HepG2 (cell line): ENCODE results near the gene BCLAF1. TPM values are rescaled to one million over a fixed set of nuclear protein-coding genes. Genes with fewer than 3 reads are reported as not detected.
A peak's percentile ranks its signal among the peaks of the same experiment; 100 is the strongest.

Experiments used
- AFF4 ChIP-seq: sonication (generic); formaldehyde crosslinking; IDR thresholded peaks from 2 replicates; pipeline ENCODE4 v1.4.0; 2020; ENCODE audit warnings: missing genetic modification reagents
- AHR ChIP-seq: IDR thresholded peaks from 2 replicates; pipeline ENCODE4 v1.6.1; 2018; ENCODE audit warnings: missing genetic modification reagents, missing compliant biosample characterization
- DRAP1 ChIP-seq: IDR thresholded peaks from 2 replicates; pipeline ENCODE4 v1.6.1; 2016; ENCODE audit warnings: missing genetic modification reagents, missing compliant biosample characterization
- EHMT2 ChIP-seq: fragments of 200-600 bp; sonication (generic); IDR thresholded peaks from 2 replicates; pipeline ENCODE4 v1.7.0; 2017; ENCODE audit warnings: antibody characterized with exemption, low read depth, low read length, borderline replicate concordance
- FOXM1 ChIP-seq: sonication (generic); formaldehyde crosslinking; IDR thresholded peaks from 2 replicates; pipeline ENCODE4 v1.5.0; 2020; ENCODE audit warnings: missing genetic modification reagents
- FOXO1 ChIP-seq: sonication (generic); formaldehyde crosslinking; IDR thresholded peaks from 2 replicates; pipeline ENCODE4 v1.4.0; 2020; ENCODE audit warnings: missing genetic modification reagents
- HINFP ChIP-seq: sonication (generic); formaldehyde crosslinking; IDR thresholded peaks from 2 replicates; pipeline ENCODE4 v1.4.0; 2020; ENCODE audit warnings: low read depth, mild to moderate bottlenecking, missing genetic modification reagents
- HNF4G ChIP-seq, 2 experiments: sonication (generic) in 1 of 2; formaldehyde crosslinking in 1 of 2; IDR thresholded peaks; 2 replicates each; pipeline versions ENCODE4 v1.4.0 to v1.6.1; 2011 to 2020; ENCODE audit warnings: borderline replicate concordance in 2 of 2, low read depth in 2 of 2, mild to moderate bottlenecking in 2 of 2, low read length in 1 of 2, missing genetic modification reagents in 1 of 2, moderate library complexity in 1 of 2
- HNRNPUL1 ChIP-seq: fragments of 200-400 bp; formaldehyde crosslinking; IDR thresholded peaks from 2 replicates; pipeline ENCODE4 v1.6.1; 2017; ENCODE audit warnings: low read depth, mild to moderate bottlenecking, low read length, moderate library complexity
- MED1 ChIP-seq: sonication (generic); formaldehyde crosslinking; IDR thresholded peaks from 2 replicates; pipeline ENCODE4 v1.4.0; 2020; ENCODE audit warnings: missing genetic modification reagents
- NFE2L2 ChIP-seq: fragments of 150-350 bp; IDR thresholded peaks from 2 replicates; pipeline ENCODE4 v1.6.1; 2014; ENCODE audit warnings: low read length
- NFRKB ChIP-seq: fragments of 450-650 bp; IDR thresholded peaks from 2 replicates; pipeline ENCODE4 v1.6.1; 2017
- SP4 ChIP-seq: sonication (generic); formaldehyde crosslinking; IDR thresholded peaks from 2 replicates; pipeline ENCODE4 v1.8.1; 2023; ENCODE audit warnings: mild to moderate bottlenecking, missing genetic modification reagents
- TCF12 ChIP-seq, 2 experiments: fragments of 450-650 bp in 1 of 2; sonication (generic) in 1 of 2; formaldehyde crosslinking in 1 of 2; IDR thresholded peaks; 2 replicates each; pipeline versions ENCODE4 v1.6.1 to v1.8.0; 2017 to 2022; ENCODE audit warnings: antibody characterized with exemption in 1 of 2, mild to moderate bottlenecking in 1 of 2, missing genetic modification reagents in 1 of 2, moderate library complexity in 1 of 2
- TGIF2 ChIP-seq: IDR thresholded peaks from 2 replicates; pipeline ENCODE4 v1.6.1; 2016; ENCODE audit warnings: control low read depth, missing compliant biosample characterization
- TRAFD1 ChIP-seq: sonication (generic); formaldehyde crosslinking; IDR thresholded peaks from 2 replicates; pipeline ENCODE4 v1.5.1; 2020; ENCODE audit warnings: missing genetic modification reagents, mild to moderate bottlenecking, borderline replicate concordance
- YEATS2 ChIP-seq: sonication (generic); formaldehyde crosslinking; IDR thresholded peaks from 2 replicates; pipeline ENCODE4 v1.4.0; 2020; ENCODE audit warnings: missing genetic modification reagents, borderline replicate concordance
- ZBTB20 ChIP-seq: sonication (generic); formaldehyde crosslinking; IDR thresholded peaks from 2 replicates; pipeline ENCODE4 v1.8.1; 2023; ENCODE audit warnings: missing genetic modification reagents, low read depth, mild to moderate bottlenecking, borderline replicate concordance
- ZFP62 ChIP-seq: sonication (generic); formaldehyde crosslinking; IDR thresholded peaks from 2 replicates; pipeline ENCODE4 v1.4.0; 2020; ENCODE audit warnings: missing genetic modification reagents
- ZNF143 ChIP-seq: sonication (generic); formaldehyde crosslinking; IDR thresholded peaks from 2 replicates; pipeline ENCODE4 v1.4.0; 2020; ENCODE audit warnings: missing genetic modification reagents
- polyA plus RNA-seq, 8 experiments: library from polyadenylated mRNA; depleted of rRNA in 3 of 8; stranded (reverse) in 7 of 8; unstranded in 1 of 8; fragments of >200 nt; fragmentation: Illumina TruSeq in 4 of 8; extraction: Trizol in 4 of 8; gene quantifications; 2 replicates each; pipeline versions ENCODE4 v1.2.1 to v1.2.3, GENCODE V29; 2011 to 2016; ENCODE audit warnings: low read depth in 4 of 8, missing spikeins in 1 of 8, mixed read lengths in 1 of 8; ENCODE audit not compliant: insufficient read depth in 1 of 8
- total RNA-seq, 5 experiments: library from RNA; depleted of rRNA; stranded (reverse); fragments of >200 nt; fragmentation: Illumina TruSeq; extraction: Trizol; gene quantifications; 2 replicates each; pipeline ENCODE4 v1.2.3, GENCODE V29; 2016; ENCODE audit warnings: low read depth in 1 of 5

Gene BCLAF1
- total and polyA plus RNA-seq, 2 of the 13 experiments (the other 11 are each of a cell fraction or from before 2014, with no cell fraction given): 55.3 to 292 TPM

- TF ChIP-seq MED1 (CRISPR knock-in tag) (peak; percentile 56), AHR (CRISPR knock-in tag) (peak; percentile 64; the same call in 1 of the 2 replicates), SP4 (CRISPR knock-in tag) (peak; percentile 87), EHMT2 (no peak), HNF4G (IDR thresholded peaks at IDR 0.05; ENCODE audit: borderline replicate concordance, low read depth, low read length) (peak; percentile 74), HNF4G (CRISPR knock-in tag; IDR thresholded peaks at IDR 0.05; ENCODE audit: borderline replicate concordance, low read depth) (peak; percentile 36; the same call in 1 of the 2 replicates), TCF12 (IDR thresholded peaks at IDR 0.05) (no peak), TCF12 (CRISPR knock-in tag; IDR thresholded peaks at IDR 0.05) (no peak), NFE2L2 (no peak), DRAP1 (CRISPR knock-in tag) (peak; percentile 73; the same call in 1 of the 2 replicates), HINFP (CRISPR knock-in tag) (0 out of 2 replicates have a peak, but pooled peaks have one; percentile 67), NFRKB (no peak), TGIF2 (peak; percentile 100), ZBTB20 (CRISPR knock-in tag) (peak; percentile 61; the same call in 1 of the 2 replicates), FOXO1 (CRISPR knock-in tag) (peak; percentile 16; the same call in 1 of the 2 replicates), ZFP62 (CRISPR knock-in tag) (no peak), AFF4 (CRISPR knock-in tag) (peak; percentile 37; the same call in 1 of the 2 replicates), HNRNPUL1 (no peak), TRAFD1 (no peak), FOXM1 (0 out of 2 replicates have a peak, but pooled peaks have one; percentile 14), ZNF143 (CRISPR knock-in tag) (no peak; the same call in 1 of the 2 replicates), YEATS2 (peak; percentile 89; the same call in 1 of the 2 replicates)
Observed at GRCh38 chr6:136249811-136250685, 39.6 kb downstream of the BCLAF1 start, which contains the start of gene MTFR2 (continued).
